GM10248 (cell line): ENCODE measurements around the gene TBX1.

Source experiments
- CTCF ChIA-PET: fragments of 300-600 bp; sonication (Branson Sonifier 250); formaldehyde crosslinking; extraction: SDS; loops from one replicate; lab custom pipeline; 2021; ENCODE audit warnings: antibody characterized with exemption; lab: Yijun Ruan, JAX
- POLR2A ChIA-PET: fragments of 350-650 bp; sonication (Branson Sonifier 250); formaldehyde crosslinking; extraction: SDS; loops from one replicate; lab custom pipeline; 2020; ENCODE audit warnings: antibody characterized with exemption; lab: Yijun Ruan, JAX
- DNase-seq: peaks from one replicate; pipeline ENCODE4 v3.0.0; 2012; ENCODE audit errors: extremely low spot score
- TF ChIP-seq, protein P1 (sequence below): IDR thresholded peaks from 2 replicates; pipeline ENCODE4 v1.5.1; 2012; ENCODE audit warnings: mild to moderate bottlenecking, low read depth; ENCODE audit errors: extremely low read depth, missing control alignments, control extremely low read depth

The TBX1 gene

DNA sequence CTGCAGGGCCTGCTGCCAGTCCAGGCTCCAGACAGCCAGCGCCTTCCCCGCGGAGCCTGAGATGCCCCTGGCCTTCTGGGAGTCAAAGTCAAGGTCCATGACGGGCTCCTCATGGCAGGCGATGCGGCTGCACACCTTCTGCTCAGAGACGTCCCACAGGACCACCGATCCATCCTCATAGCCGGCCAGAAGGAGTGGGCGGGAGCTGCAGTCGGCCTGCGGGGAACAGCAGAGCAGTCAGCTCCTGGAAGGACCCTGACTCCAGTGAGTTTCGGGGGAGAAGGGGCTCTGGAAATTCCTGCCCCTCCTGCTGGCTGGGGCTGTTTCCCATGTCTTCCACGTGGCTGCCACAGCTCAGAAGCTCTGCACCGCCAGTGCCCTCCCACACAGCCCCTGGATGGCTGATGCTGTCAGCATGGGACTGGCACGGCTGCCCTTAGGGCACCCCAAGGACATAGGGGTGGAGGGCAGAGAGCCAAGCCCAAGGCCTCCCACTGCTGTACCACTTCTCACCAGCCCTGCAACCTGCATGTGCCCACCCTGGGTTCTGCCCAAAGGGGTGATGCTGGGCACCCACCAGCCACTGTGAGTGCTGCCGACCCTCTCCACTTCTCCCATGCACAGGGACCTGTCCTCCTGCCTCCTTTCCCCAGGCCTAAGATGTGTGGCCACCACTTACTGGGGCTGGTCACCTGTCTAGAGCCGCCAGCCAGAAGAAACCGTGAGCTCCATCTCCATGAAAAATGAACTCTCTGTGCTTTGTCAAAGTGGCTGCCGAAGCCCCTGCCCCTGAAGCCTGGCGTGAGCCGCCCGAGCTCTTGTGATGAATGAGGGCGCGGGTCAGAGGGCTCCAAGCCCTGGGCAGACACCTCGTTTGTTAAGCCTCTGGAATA is 41.7 kb downstream of the TBX1 start:
- TF ChIP-seq, protein P1, sequence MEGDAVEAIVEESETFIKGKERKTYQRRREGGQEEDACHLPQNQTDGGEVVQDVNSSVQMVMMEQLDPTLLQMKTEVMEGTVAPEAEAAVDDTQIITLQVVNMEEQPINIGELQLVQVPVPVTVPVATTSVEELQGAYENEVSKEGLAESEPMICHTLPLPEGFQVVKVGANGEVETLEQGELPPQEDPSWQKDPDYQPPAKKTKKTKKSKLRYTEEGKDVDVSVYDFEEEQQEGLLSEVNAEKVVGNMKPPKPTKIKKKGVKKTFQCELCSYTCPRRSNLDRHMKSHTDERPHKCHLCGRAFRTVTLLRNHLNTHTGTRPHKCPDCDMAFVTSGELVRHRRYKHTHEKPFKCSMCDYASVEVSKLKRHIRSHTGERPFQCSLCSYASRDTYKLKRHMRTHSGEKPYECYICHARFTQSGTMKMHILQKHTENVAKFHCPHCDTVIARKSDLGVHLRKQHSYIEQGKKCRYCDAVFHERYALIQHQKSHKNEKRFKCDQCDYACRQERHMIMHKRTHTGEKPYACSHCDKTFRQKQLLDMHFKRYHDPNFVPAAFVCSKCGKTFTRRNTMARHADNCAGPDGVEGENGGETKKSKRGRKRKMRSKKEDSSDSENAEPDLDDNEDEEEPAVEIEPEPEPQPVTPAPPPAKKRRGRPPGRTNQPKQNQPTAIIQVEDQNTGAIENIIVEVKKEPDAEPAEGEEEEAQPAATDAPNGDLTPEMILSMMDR = no peak
- POLR2A ChIA-PET = no interaction called here
- CTCF ChIA-PET = interaction anchor here (0.9 to 1.0 kb wide), 2 partner anchors 9 to 72 kb away, joined by 3 to 4 read pairs; no protein-coding TSS in a partner anchor
- no peak for DNase-seq

DNA sequence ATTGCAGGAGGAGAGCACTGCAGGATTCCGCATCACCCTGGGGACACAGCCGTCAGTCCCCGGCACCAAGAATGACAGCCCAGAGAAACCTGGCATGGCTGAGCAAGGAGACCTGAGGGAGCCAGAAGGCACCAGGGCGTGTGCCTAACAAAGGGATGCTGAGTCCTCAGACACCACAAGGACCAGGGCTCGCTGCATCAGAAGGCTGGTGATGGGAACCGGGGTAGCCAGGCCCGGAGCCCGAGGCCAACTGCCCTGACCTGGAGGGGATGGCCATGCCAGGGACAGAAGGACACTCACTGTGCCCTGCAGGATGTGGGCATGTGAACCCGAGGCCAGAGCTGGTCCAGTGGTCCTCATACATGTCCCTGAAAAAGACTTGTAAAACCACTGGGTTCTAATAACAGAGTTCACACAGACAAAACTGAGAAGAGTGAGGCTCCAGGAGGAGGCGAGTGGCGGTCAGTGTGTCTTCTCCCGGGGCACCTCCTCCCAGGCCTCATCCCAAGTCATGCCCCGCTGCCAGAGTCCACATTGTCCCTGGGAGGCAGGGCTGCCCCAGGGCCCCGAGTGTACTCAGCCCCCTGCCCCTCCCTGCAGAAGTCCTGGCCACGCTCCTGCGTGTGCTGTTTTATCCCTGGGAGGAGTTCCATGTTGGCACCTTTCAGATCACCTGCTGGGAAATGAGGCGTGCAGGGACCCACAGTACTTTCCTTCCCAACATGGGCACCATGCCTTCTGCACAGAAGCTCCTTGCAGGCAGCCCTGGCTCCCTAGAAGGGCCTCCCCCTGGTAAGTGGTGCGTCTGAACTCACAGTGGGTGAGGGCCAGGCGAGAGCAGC is 42.5 kb downstream of the TBX1 start:
- TF ChIP-seq, protein P1 = no peak
- ChIA-PET POLR2A (no interaction called here), CTCF (interaction anchor here (0.9 kb wide), 1 partner anchor 73 kb away, joined by 4 read pairs; no protein-coding TSS in a partner anchor)
- DNase-seq = no peak

DNA sequence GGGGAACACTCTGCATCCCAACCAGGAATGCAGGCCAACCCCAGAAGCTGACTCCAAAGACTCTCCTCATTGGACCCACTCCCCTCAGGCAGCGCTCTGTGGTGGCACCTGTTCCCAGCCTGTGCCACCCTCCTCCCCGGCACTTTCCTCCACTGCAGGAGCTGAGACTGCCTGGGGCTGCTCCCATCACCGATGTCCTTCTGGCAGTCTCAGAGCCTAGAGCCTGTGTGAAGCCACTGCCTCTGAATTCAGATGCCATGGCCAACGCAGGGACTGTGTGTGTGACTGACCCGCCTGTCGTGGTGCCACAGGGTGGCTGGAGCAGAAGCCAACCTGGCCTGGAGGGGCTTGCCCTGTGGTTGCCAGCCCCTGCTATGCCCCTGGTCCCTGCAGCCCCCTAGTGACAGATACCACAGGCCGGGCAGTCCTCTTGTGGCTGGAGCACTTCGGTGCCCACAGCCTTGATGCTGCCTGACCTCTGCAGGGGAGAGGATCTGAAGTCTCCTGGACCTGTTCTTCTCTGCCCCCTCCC is 43.2 kb downstream of the TBX1 start:
- ChIA-PET CTCF (no interaction called here), POLR2A (no interaction called here)
- TF ChIP-seq, protein P1 = no peak
- DNase-seq = no peak

DNA sequence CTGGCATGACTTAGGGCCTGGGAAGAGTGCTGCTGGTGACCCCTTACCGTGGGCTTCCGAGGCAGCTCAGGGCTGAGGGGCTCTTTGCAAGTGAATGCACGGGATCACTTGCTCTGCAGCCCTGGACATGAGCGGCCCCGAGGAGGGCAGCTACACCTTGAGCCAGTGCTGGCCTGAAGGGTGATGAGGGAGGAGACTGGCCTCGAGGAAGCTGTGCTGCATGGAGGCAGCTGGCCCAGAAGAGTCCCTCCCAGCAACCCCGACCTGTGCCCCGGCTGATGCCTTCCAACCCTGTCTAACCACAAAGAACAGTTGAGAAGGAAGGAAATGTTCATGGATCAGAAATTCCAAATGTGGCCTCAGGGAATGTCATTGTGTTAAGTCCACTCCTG is 45.2 kb downstream of the TBX1 start:
- TF ChIP-seq, protein P1 = no peak
- DNase-seq = no peak
- ChIA-PET POLR2A (no interaction called here), CTCF (no interaction called here)

DNA sequence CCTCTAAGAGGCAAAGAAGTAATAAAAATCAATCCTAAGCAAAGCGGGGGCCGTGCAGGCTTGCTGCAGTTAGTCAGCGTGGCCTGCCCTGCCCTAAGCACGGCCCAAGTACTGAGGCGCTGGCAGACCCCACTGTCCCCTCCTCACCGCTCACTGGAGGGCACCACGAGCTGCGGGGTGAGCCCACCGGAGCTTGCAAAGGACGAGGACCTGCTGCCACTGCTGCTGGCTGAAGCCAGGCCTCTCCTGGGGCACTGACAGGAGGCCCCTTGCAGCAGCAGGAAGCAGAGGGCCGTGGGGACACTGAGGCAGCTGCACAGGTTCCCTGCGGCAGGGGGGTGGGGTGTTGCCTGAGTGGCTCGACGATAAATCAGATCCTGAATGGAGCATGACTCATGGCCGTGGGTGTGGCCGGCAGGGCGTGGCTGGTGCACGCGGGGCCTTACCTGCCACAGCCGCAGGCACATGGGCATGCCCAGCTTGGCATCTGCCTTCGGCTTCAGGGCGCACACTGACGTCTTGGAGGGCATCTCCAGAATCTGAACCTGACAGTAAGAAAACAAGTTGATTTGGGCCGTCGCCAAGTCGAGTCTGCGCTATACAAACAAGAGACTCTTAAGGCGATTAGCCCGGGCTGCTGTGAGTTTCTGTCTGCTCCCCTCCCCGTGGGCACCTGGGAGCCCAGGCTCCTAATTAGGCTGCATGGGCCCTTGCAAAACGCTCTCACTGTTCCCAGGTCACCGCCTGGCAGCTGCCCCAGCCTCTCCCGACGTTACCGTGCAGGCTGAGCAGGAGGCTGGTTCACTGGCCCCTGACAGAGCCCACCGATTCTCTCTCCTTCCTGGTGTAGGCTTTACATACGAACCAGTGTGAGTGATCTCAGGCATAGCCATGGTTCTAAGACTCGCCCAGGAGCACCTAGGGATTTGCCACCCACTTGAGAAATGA is 45.9 kb downstream of the TBX1 start:
- DNase-seq = no peak
- ChIA-PET POLR2A (no interaction called here), CTCF (interaction anchor here (1.2 kb wide), 1 partner anchor 15 kb away, joined by 3 read pairs; no protein-coding TSS in a partner anchor)
- TF ChIP-seq, protein P1 = no peak
